EH (cell line): ENCODE results near the gene SLC38A8.

Experiments
- DNase-seq: peaks from one replicate; pipeline ENCODE4 v3.0.0-alpha.2; 2015; ENCODE audit warnings: low read depth

The SLC38A8 gene

DNA sequence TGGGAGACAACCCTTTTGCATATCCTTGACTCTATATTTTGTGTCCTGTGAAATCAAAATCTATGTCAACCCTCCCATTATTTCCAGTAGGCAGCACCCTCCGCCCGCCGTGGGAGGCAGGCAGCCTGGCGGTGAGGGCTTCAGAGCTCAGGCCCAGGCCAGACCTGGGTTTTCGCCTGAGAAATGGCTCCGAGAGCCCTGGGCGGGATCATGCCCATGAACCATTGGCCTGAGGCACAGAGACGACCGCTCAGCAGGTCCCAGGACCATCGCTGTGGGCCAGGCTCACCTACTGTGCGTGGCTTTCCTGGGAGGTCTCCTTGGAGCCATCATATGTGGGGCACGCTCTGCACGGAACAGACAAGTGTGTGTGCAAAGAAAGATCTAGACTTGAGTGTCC lies 6.3 kb upstream of the SLC38A8 start:
- DNase-seq, result no peak

DNA sequence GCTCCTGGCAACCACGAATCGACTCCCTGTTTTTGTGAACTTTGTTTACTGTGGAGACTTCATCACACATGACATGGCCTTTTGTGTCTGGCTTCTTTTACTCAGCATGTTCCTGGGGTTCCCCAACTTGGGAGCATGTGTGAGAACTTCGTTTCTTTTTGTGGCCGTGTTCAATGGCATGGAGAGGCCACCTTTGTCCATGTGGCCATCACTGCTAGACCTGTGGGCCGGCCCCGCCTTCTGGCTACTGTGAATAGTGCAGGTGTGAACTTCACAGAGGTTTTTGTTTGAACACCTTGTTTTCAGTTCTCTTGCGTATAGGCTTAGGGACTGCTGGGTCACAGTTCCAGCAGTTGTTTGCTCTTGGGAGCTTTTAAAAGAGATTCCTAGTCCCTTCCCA lies 5.7 kb upstream of the SLC38A8 start:
- DNase-seq, result no peak

DNA sequence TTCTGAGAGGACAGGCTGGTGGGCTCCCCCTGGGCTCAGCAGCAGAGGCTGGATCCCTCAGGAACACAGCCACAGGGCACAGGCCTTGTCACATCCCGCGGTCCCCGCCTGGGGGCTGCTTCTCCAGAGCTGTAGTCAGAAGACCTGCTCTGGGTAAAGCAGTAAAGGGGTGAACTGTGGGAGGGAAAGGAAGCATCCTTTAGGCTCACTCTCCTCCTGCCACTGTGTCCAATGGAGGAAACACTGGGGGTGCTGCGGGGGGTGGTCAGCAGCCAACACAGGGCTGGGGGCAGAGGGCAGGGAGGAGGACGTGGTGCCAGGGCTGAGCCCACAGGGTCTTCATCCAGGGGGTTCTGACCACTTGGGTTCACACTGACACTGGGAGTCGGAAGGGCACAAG lies 5.0 kb upstream of the SLC38A8 start:
- DNase-seq, result no peak

DNA sequence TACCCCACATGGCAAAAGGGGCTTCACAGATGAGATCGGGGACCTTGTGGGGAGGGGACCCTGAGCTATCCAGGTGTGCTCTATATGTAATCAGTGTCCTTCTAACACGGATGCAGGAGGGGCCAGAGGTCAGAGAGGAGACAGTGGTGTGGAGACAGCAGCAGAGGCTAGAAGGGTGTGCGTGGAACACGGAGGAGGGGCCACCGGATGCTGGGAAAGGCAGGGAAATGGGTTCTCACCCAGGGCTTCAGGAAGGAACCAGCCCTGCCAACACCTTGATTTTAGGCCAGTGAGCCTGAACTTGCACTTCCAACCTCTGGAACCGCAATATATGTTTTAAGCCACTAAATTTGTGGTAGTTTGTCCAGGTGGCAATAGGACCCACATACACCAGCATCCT lies 4.6 kb upstream of the SLC38A8 start:
- DNase-seq, result no peak

DNA sequence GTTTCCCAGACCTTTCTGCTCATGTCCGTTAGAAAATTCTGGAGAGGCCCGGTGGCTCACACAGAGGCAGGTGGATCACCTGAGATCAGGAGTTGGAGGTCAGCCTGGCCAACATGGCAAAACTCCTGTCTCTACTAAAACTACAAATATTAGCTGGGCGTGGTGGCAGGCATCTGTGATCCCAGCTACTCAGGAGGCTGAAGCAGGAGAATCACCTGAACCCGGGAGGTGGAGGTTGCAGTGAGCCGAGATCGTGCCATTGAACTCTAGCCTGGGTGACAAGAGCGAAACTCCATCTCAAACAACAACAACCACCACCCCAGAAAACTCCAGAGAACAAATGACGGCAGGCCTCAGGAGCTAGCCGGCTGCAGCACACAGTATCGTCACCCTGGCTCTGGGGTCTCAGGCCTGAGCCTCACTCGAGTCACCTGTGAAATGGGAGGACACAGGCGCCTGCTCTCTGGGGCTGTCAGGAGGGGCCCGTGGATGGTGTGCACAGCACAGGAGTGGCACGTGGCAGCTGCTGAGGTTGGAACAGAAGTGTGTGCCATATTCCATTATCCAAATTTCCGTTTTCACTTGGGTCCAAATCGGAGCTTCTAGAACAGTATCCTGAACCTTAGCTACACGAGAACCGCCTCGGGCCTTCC lies 3.3 kb upstream of the SLC38A8 start:
- no peak for DNase-seq

DNA sequence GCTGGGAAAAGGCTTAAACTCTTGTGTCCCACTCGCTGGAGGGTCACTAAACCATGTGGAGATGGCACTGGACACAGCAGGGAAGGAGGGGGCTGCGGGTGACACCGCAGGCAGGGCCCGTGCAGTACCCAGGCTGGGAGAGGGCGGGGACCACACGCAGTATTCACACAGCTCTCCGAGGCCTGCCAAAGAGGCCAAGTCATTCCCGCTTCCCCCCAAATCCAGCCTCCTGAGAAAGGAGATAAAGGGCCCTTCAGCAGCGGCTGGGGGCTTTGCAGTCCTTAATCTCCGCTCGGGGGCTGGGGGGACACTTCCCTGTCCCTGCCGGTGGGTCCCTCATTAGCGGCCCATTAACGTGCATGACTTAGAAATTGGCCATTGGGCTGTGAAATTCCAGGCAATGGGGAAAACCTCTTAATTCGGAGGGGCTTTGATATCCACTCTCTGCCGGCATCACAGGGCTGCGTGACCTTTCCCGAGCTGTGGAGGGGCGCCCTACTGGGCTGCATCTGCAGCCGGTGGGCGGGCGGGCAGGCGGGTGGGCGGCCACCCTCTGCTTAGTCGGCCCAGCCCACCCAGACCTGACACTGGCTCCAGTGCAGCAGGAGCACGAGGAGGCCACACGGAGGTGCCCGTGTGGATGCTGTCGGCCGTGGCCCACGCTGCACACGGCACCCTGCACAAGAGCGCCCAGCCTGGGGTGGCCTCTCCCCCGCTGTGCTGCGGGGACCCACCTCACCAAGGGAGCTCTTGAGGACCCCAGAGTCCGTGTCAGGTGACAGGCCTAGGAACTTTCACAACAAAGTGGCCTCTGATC lies 2.6 kb upstream of the SLC38A8 start:
- no peak for DNase-seq

DNA sequence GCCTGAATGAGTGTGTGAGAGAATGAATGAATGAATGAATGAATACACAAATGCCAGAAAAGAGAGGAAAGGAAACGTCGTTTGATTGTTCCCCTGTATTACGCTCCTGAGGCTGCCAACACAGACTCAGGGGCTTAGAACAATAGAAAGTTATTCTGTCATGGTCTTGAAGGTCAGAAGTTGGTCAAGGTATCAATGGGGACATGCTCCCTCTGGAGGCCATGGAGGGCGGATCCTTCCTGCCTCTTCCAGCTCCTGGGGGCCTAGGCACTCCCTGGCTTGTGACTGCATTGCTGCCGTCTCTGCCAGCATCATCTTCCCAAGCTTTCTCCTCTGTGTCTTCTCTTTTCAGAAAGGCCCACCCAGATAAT lies 1.5 kb upstream of the SLC38A8 start:
- peak; percentile 40 for DNase-seq

DNA sequence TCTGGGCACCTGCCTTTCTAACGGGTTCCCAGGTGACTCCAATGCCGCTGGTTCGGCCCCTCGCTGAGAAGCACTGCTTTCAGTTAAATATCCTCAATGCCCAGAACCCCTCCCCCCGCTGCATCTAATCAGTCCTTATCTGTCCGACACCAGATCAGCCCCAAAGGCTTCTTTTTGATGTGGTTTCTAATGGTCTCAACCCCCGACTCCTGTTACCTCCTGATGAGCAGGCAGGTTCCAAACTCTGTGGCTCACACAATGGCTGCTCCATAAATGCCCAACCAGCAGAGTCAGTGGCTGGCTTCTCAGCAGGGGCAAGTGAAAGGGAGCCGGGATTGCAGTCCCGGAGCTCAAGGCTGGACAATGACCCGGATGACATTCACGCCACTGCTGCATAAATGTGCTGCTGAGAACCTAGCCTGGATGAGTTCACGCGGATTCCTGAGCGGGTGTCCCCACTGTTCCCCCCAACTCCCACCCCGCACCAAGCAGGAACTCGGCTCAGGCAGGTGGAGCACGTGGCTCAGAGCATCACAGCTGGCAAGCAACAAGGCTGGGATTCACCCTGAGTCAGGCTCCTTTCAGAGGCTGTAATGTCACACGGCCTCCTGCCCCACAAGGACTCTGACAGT lies 1.0 kb upstream of the SLC38A8 start:
- DNase-seq, result no peak

DNA sequence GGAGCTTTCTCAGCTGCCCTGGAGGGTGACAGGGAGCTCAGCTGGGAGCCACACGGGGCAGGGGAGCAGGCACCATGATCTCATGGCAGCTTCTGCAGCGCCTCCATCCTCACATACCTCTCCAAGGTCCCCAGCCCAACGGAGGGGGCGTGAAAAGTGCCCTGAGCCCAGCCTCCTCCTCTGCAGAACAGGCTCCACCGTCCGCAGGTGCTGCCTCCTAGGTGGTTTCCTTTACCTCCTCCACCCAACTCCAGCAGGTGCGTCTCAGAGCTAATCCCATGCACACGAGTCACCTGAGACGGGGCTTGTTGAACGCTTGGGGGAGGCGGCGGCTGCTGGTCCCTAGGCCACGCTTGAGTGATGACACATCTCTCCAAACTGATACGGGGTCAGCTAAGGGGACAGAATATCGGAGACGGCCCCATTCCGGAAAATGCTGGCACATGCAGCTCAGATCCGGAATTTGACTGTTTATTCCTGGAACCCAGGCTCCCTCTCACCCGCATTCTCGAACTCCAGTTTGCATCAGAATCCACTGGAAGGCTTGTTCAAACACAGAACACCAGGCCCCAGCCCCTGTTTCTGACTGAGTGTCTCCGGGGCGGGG lies 387 bp upstream of the SLC38A8 start:
- DNase-seq, result no peak

DNA sequence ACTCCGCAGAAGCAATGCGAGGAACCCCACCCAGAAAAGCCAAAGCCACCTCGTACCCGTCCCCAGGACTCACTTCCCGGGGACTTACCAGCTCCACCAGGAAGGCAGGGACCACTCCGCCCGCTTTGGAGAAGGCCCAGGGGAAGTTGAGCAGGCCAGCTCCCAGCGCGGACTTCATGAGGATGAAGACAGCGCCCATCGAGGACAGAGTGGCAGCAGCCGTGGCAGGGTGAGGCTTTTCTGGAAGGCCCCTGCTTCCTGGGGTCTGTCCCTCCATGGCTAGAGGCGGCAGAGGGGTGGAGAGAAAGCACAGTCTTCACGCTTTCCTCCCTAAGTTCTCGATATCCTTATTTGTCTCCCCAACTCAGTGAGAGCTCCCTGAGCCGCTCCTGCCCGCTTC lies 714 bp downstream of the SLC38A8 start:
- DNase-seq, result no peak

DNA sequence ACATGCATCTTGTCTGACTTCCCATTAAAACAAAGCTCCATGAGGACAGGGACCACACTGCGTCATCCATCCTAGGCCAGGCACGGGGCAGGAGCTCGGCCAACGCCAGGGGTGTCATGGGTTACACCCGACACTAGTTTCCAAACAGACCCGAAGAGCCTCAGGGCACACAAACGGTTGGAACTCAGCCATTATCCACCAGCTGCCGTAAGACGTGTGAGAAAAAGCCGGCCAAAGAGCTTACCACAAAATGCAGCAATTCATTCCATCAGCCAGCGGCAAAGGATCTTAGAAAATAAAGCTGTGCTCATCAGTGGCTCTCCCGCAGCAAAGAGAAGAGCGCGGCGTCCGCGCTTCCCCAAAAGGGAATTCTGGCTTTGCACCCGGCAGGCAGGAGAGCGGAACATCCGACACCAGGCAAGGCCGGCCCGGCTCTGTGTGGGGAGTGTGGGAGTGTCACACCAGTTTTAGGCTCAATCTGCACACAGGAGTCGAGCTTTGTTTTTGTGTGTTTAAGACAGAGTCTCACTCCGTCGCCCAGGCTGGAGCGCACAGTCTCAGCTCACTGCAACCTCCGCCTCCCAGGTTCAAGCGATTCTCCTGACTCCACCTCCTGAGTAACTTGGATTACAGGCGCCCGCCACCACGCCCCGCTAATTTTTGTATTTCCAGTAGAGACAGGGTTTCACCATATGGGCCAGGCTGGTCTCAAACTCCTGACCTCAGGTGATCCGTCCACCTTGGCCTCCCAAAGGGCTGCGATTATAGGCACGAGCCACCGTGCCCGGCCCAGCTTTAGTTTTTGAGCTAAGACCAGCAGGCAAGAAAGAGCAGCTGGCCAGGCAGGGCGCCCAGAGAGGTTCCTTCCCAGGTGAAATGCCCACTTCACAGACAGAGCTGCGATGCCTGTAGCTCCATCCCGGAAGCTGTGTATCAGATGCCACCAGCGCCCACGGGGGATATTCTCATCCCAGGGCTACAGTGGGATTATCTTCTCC lies 1.5 kb downstream of the SLC38A8 start:
- peak; percentile 85 for DNase-seq

DNA sequence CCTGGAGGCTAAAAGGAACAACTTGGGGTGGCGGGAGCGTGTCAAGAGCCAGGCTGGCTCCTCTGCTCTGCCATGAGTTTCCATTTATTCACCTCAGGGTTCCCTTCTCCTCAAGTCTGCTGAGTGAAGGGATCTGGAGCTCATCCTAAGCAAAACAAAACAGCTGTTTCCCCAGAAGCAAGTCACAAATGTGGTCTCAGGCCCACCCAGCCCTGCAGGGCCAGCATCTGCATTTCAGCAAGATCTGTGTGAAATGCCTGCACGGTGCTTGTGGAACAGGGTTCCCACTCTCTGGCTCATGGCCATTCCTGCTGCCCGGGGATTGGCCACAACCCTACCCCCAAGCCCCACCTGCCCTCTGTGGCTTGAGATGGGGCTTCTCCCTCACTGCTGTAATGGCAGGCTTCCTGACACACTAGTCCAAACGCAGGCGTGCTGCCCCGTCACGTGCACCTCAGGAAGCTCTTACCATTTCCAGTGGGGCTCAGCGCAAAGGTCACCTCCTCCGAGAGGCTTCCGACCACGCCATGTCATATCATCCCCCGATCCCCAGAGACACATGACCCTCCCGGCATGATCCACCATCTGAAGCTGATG lies 2.3 kb downstream of the SLC38A8 start:
- no peak for DNase-seq

DNA sequence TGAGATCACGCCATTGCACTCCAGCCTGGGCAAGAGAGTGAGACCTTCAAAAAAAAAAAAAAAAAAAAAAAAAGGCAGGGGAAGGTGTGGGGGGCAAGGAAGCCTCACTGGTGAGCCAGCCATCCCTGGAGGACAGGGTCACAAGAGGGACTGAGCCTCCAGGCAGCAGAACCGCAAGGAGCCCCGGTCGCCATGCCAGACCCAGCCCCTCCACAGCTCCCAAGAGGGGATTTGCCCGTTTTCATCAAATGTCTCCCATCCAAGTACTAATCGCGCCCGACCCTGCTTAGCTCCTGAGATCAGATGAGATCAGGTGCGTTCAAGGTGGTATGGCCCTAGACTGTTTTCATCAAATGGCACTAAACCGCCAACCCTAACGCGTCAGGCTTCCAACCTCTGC lies 2.9 kb downstream of the SLC38A8 start:
- DNase-seq, result no peak

DNA sequence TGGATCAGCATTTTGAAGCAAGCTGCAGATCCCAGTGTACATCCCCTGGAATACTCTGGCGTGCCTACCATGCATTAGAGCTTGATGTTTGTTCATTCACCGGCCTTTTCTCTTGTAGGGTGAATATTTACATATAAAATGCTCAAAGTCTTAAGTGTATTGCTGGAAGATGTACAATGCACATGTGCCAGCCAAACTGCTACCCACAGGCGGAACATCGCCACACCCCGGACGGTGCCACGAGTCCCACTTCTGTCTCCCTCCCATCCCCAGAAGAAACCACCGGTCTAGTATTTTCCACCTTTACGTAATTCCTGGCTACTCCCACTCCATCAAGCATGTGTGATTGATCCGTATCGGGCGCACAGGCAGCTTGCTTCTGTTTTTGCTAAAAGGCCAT lies 4.1 kb downstream of the SLC38A8 start:
- DNase-seq, result no peak

DNA sequence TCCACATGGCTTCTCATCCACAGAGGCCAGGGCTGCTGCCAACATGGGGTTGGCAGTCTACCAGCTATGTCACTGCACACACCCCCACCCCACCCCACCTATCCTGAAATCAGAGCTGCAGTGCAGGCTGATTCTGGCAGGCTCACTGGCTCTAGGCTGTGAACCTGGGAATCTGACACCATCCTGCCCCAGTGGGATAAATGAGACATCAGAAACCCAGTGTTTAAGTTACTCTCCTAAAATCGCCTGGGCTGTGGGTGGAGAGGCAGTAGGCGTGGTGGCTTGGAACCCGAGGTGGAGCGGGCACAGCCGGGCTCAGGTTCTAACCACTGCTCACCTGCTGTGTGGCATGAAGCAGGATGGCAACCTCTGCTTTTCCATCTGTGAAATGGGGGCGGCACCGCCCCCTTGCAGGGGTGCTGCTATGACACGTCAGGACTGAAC lies 5.6 kb downstream of the SLC38A8 start:
- no peak for DNase-seq

DNA sequence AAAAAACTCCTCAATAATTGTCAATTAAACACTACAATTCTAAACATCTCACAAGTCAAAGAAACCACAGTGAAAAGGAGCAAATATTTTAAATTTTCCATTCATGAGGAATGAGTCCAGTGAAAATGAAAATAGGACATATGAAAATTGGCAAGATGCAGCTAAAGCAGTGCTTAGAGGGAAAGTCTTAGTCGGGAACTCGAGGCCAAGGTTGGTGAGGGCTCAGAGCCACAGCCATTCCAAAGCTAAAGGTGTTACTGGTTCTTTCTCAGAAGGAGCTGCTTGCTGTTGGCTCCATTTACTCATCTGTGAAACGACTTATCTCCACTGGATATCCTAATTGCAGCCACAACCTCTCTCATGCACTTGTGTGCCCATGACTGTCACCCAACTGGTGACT lies 6.5 kb downstream of the SLC38A8 start:
- no peak for DNase-seq

DNA sequence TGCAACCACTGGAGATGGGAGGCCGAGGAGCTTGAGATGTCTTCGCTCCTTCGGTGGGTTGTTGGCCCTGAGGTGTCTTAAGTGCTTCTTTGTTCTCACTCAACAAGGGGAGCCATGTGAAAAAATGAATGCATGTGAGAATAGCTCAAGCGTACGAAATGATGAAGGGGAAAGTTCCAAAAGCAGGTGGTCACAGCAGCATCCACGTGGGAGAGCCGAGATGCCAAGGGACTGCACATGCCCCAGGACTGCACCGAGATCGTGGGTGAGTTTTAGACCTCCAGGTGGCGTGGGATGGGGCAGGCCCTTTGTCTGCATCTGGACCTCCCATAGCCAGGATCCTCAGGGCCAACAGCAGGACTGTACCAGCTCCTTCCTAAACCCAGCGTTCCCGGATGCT lies 8.1 kb downstream of the SLC38A8 start:
- no peak for DNase-seq

DNA sequence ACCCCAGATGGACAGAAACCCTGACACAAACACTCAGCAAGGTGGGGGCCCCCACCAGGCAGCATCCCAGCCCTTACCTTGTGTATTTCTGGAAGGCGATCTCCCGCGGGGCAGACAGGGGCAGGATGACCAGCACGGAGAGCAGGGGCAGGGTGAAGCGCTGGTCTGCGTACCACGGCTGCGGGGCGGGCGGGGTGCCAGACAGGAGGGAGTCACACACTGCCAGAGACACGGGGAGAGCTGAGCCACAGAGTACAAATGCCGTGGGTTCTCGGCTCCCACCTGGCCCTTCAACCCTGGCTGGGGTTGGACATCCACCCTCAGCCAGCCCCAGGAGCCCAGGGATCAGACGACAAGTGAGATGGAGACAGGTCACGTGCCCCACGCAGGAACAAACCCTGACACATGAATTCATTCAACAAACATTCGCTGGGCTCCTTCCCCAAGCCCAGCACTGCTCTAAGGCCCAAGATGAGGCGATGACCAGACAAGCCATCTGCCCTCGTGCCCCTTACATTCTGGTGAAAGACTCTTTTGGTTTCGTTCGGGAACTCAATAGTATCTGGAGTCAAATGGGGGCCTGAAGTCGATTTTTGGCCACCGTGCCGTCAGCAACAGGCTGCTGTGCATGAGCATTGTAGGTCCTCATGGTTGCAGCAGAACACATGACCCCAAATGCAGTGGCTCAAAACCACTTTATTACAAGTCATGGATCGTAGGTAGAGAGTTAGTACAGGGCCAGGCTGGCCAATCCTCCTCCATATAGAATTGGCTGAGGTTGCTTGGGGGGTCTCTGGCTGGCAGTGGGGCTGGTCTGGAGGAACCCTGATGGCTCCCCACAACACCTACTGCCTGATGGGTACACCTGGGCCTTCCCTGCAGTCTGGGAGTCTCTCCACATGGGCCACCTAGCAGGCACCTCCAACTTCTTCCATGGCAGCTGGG lies 9.1 kb downstream of the SLC38A8 start:
- DNase-seq, result no peak

DNA sequence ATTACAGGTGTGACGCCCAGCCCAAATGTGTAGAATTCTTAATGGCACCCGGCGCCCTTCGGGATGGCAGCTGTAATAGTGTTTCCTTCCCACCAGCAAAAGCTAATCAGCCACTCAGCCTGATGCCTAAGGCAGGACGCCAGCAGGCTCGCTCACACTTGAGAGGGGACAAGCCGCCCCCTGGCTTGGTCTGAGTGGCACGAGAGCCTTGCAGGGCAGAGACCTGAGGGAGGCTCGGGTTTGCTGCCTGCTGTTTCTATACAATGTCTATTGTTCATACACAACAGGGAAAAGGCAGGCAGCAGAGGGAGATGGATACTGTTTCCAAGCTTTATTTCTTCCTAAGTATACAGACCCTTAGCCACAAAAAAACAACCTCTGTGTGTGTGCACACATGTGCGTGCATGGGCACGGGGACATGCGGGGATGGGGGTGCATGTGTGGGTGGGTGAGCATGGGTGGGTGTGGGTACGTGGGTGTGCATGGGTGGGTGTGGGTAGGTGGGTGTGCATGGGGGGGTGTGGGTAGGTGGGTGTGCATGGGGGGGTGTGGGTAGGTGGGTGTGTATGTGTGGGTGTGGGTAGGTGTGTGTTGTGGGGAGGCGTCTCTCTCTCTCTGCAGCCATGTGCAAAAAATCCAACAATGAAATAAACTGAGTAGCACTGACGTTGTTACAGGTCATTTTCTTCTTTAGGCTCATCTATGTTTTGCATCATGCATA lies 10.0 kb downstream of the SLC38A8 start:
- DNase-seq, result no peak
